ENCODE data around the gene TET3. TPM values are rescaled to one million over a fixed set of nuclear protein-coding genes. Genes with fewer than 3 reads are reported as not detected.

Gene TET3
- total and polyA plus RNA-seq, 9 of the 15 experiments (the other 6 are each of a cell fraction or from before 2014, with no cell fraction given), result 0.35 to 16.3 (median 5.5) TPM

DNA sequence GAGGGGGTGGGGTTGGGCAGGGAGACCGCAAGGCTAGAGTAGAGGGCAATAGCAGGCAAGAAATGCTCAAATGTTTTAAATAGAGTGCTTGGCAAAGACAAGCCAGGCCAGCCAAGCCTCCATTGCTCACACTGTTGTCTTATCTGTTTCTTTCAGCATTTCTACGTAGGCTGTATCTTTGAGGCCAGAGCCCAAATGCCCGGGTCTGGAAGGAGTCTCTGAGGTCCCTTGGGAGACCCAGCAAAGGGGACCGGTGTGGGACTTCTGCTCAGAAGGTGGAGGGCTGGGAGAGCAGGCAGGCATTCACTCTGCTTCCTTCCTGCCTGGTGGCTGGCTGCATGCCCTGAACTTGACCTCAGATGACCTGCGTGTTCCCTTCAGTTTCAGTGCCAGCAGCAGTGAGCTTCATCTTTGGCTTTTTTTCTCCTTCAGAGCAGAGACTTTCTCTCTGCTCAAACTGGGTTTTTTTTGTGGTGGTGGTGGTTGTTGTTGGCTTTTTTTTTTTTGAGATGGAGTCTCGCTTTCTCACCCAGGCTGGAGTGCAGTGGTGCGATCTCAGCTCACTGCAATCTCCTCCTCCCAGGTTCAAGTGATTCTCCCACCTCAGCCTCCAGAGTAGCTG is 13.7 kb upstream of the TET3 start (continued):
- TF ChIP-seq, protein P1, sequence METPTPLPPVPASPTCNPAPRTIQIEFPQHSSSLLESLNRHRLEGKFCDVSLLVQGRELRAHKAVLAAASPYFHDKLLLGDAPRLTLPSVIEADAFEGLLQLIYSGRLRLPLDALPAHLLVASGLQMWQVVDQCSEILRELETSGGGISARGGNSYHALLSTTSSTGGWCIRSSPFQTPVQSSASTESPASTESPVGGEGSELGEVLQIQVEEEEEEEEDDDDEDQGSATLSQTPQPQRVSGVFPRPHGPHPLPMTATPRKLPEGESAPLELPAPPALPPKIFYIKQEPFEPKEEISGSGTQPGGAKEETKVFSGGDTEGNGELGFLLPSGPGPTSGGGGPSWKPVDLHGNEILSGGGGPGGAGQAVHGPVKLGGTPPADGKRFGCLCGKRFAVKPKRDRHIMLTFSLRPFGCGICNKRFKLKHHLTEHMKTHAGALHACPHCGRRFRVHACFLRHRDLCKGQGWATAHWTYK (CRISPR knock-in tag; IDR thresholded peaks at IDR 0.05), result no peak
- TF ChIP-seq YY1 (IDR thresholded peaks at IDR 0.05; ENCODE audit: borderline replicate concordance in 1 of 3, control insufficient read depth in 1 of 3, extremely low read depth in 1 of 3, insufficient read depth in 3 of 3, insufficient read length in 1 of 3, insufficient replicate concordance in 2 of 3, low read depth in 1 of 3, low read length in 2 of 3), result peak in 1 of 3 experiments; percentile 58
- no peak for TF ChIP-seq RBM14 (IDR thresholded peaks at IDR 0.05; ENCODE audit: borderline replicate concordance, insufficient read depth, low read depth, low read length)
- TF ChIP-seq ZNF197 (CRISPR knock-in tag; IDR thresholded peaks at IDR 0.05; ENCODE audit: low read depth), result peak; percentile 33; the same call in 1 of the 2 replicates
- TF ChIP-seq GATAD2B (IDR thresholded peaks at IDR 0.05; ENCODE audit: borderline replicate concordance), result peak; percentile 39; the same call in 1 of the 2 replicates
- TF ChIP-seq U2AF1 (optimal IDR thresholded peaks at IDR 0.05; ENCODE audit: low read depth, low read length), result no peak
- TF ChIP-seq ZC3H11A (IDR thresholded peaks at IDR 0.05; ENCODE audit: low read depth, low read length), result no peak
- no peak for TF ChIP-seq STAT5B (CRISPR knock-in tag; IDR thresholded peaks at IDR 0.05)
- TF ChIP-seq, protein P2, sequence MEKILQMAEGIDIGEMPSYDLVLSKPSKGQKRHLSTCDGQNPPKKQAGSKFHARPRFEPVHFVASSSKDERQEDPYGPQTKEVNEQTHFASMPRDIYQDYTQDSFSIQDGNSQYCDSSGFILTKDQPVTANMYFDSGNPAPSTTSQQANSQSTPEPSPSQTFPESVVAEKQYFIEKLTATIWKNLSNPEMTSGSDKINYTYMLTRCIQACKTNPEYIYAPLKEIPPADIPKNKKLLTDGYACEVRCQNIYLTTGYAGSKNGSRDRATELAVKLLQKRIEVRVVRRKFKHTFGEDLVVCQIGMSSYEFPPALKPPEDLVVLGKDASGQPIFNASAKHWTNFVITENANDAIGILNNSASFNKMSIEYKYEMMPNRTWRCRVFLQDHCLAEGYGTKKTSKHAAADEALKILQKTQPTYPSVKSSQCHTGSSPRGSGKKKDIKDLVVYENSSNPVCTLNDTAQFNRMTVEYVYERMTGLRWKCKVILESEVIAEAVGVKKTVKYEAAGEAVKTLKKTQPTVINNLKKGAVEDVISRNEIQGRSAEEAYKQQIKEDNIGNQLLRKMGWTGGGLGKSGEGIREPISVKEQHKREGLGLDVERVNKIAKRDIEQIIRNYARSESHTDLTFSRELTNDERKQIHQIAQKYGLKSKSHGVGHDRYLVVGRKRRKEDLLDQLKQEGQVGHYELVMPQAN (IDR thresholded peaks at IDR 0.05; ENCODE audit: borderline replicate concordance), result no peak
- no peak for TF ChIP-seq ZNF695 (CRISPR knock-in tag; IDR thresholded peaks at IDR 0.05)
- TF ChIP-seq ZNF75A (CRISPR knock-in tag; IDR thresholded peaks at IDR 0.05), result no peak
- TF ChIP-seq CCNT2 (IDR thresholded peaks at IDR 0.05; ENCODE audit: borderline replicate concordance, extremely low read depth, insufficient read length, low read depth, low read length), result no peak
- 0 out of 2 replicates have a peak, but pooled peaks have one; percentile 11 for TF ChIP-seq HEY1 (CRISPR knock-in tag; IDR thresholded peaks at IDR 0.05; ENCODE audit: borderline replicate concordance)
- no peak for TF ChIP-seq ZNF134 (CRISPR knock-in tag; conservative IDR thresholded peaks at IDR 0.05)
- TF ChIP-seq, protein P3, sequence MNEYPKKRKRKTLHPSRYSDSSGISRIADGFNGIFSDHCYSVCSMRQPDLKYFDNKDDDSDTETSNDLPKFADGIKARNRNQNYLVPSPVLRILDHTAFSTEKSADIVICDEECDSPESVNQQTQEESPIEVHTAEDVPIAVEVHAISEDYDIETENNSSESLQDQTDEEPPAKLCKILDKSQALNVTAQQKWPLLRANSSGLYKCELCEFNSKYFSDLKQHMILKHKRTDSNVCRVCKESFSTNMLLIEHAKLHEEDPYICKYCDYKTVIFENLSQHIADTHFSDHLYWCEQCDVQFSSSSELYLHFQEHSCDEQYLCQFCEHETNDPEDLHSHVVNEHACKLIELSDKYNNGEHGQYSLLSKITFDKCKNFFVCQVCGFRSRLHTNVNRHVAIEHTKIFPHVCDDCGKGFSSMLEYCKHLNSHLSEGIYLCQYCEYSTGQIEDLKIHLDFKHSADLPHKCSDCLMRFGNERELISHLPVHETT (CRISPR knock-in tag; conservative IDR thresholded peaks at IDR 0.05 in 1 of 2, IDR thresholded peaks at IDR 0.05 in 1 of 2), result peak in 1 of 2 experiments; percentile 47; a peak in 1 of 4 replicates
- TF ChIP-seq, protein P4, sequence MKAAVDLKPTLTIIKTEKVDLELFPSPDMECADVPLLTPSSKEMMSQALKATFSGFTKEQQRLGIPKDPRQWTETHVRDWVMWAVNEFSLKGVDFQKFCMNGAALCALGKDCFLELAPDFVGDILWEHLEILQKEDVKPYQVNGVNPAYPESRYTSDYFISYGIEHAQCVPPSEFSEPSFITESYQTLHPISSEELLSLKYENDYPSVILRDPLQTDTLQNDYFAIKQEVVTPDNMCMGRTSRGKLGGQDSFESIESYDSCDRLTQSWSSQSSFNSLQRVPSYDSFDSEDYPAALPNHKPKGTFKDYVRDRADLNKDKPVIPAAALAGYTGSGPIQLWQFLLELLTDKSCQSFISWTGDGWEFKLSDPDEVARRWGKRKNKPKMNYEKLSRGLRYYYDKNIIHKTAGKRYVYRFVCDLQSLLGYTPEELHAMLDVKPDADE (conservative IDR thresholded peaks at IDR 0.05; ENCODE audit: control insufficient read depth, low read depth, low read length), result 0 out of 2 replicates have a peak, but pooled peaks have one; percentile 43
- TF ChIP-seq EP400 (IDR thresholded peaks at IDR 0.05), result peak; percentile 44; the same call in 1 of the 2 replicates
- TF ChIP-seq STAT5A (IDR thresholded peaks at IDR 0.05; ENCODE audit: borderline replicate concordance, low read length), result peak; percentile 58; the same call in 1 of the 2 replicates
- TF ChIP-seq EP300 (IDR thresholded peaks at IDR 0.05; ENCODE audit: low read length), result peak; percentile 65; the same call in 1 of the 2 replicates
- peak; percentile 32 to 56; a peak in 3 of 4 replicates for TF ChIP-seq TRIM24 (IDR thresholded peaks at IDR 0.05)

Data from K562 (cell line).